ENCODE data around the gene ADM2.

Gene ADM2

GRCh38 chr22:50437511-50438304 is 43.6 kb upstream of the ADM2 start:
- Histone ChIP-seq H4K20me1 (ENCODE audit: insufficient read depth, low read length) (no peaks in the 10 kb centered on the region), H3K27me3 (replicated peaks; ENCODE audit: insufficient read depth, low read length) (no peaks in the 10 kb centered on the region), H3K9ac (ENCODE audit: low read length) (no peak overlapping the region), H3K27ac (ENCODE audit: low read length) (no peak overlapping the region), H3K9me3 (replicated peaks; ENCODE audit: insufficient read depth, low read length) (no peaks in the 10 kb centered on the region), H3K4me3 (ENCODE audit: low read length) (no peak overlapping the region), H3K4me1 (ENCODE audit: low read length) (no peaks in the 10 kb centered on the region), H3K79me2 (ENCODE audit: low read length) (no peaks in the 10 kb centered on the region), H3K4me2 (ENCODE audit: low read depth, low read length) (no peak overlapping the region), H2AFZ (ENCODE audit: low read length) (no peak overlapping the region), H3F3A (ENCODE audit: insufficient read depth, low read length) (no peaks in the 10 kb centered on the region), H3K9me2 (replicated peaks; ENCODE audit: insufficient read depth, low read length) (no peaks in the 10 kb centered on the region), H3K36me3 (replicated peaks; ENCODE audit: insufficient read depth, low read length) (no peaks in the 10 kb centered on the region)
- no peak for DNase-seq
- TF ChIP-seq EZH2 (optimal IDR thresholded peaks at IDR 0.05; ENCODE audit: low read depth, low read length) (no peak), CTCF (IDR thresholded peaks at IDR 0.05; ENCODE audit: low read length) (no peak)

DNA sequence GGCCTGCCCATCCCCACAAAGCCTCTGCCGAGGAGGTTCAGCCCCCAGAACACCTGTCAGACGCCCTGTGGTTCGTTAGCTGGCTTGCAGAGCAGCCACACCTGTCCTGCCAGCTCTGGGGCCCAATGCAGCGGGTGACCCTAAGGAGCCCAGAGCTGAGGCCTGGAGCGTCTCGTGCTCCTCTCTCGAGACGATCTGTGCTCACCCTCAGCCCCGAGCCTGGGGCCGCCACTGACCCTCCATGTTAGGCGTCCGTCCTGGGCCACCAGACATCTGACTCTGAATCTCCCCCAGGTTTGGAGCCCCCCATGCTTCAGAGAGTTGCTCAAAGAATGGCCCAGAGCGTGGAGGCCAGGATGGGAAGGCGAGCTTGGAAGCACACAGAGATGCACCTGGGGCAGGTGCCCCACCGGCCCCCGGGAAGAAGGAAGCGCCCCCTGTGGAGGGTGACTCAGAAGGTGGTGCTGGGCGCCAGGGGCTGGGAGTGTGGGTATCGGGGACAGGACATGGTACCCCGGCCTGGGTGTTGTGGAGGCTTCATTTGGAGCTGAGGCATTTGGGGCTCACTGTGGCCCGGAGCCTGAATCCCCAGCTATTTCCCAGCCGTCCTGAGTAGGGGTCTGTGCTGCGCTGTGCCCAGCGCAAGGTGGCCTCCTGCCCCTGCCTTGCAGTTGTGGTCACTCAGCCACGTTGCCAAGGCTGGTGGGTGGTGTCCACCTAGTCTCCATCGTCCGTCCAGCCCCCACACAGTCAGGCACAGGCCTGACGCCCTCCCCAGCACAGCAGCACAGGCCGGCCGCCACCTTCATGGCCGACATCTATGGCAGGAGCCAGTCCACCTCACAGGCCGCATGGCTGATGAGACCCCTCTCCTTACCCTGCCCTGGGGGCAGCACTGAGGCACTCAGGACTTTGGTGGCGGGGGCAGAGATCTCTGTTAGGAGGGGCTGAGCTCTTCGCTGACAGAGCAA is 42.8 kb upstream of the ADM2 start:
- Histone ChIP-seq H3K36me3 (replicated peaks; ENCODE audit: insufficient read depth, low read length) (no peaks in the 10 kb centered on the region), H3F3A (ENCODE audit: insufficient read depth, low read length) (no peaks in the 10 kb centered on the region), H3K79me2 (ENCODE audit: low read length) (no peaks in the 10 kb centered on the region), H2AFZ (ENCODE audit: low read length) (no peak overlapping the region), H4K20me1 (ENCODE audit: insufficient read depth, low read length) (no peaks in the 10 kb centered on the region), H3K9me2 (replicated peaks; ENCODE audit: insufficient read depth, low read length) (no peaks in the 10 kb centered on the region), H3K4me2 (ENCODE audit: low read depth, low read length) (no peak overlapping the region), H3K4me1 (ENCODE audit: low read length) (no peaks in the 10 kb centered on the region), H3K27ac (ENCODE audit: low read length) (no peak overlapping the region), H3K27me3 (replicated peaks; ENCODE audit: insufficient read depth, low read length) (no peaks in the 10 kb centered on the region), H3K9ac (ENCODE audit: low read length) (no peak overlapping the region), H3K4me3 (ENCODE audit: low read length) (no peak overlapping the region), H3K9me3 (replicated peaks; ENCODE audit: insufficient read depth, low read length) (no peaks in the 10 kb centered on the region)
- DNase-seq: no peak
- TF ChIP-seq EZH2phosphoT487 (IDR thresholded peaks at IDR 0.05; ENCODE audit: low read length): no peak
- no peak for TF ChIP-seq EZH2 (optimal IDR thresholded peaks at IDR 0.05; ENCODE audit: low read depth, low read length)
- no peak for TF ChIP-seq CTCF (IDR thresholded peaks at IDR 0.05; ENCODE audit: low read length)

DNA sequence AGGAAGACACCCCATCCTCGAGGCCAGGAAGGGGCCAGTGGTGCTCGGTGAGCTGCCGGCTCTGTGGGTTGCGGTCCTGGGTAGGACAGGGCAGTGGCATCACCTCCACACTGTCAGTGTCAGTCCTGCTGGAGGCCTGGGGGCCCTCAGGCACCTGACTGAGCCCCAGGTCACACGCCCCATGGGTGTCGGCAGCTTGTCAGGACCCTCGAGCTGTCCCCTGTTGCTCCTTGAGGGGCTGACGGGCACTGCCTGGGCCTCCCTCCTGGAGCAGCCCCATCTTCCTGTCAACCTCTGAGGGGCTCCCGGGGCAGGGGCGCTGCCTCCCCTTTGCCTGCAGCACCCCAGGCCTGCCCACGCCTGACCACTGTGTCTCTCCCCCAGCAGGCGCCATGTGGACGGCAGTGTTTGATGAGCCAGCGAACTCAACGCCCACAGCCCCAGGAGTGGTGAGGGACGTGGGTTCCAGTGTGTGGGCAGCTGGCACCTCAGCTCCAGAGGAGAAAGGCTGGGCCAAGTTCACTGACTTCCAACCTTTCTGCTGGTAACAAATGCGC is 42.0 kb upstream of the ADM2 start:
- Histone ChIP-seq H2AFZ (ENCODE audit: low read length) (no peak overlapping the region), H3K9ac (ENCODE audit: low read length) (no peak overlapping the region), H3K27ac (ENCODE audit: low read length) (no peak overlapping the region), H3K9me2 (replicated peaks; ENCODE audit: insufficient read depth, low read length) (no peaks in the 10 kb centered on the region), H3K79me2 (ENCODE audit: low read length) (no peaks in the 10 kb centered on the region), H3K4me3 (ENCODE audit: low read length) (no peak overlapping the region), H3K4me1 (ENCODE audit: low read length) (no peaks in the 10 kb centered on the region), H3K36me3 (replicated peaks; ENCODE audit: insufficient read depth, low read length) (no peaks in the 10 kb centered on the region), H3K4me2 (ENCODE audit: low read depth, low read length) (no peak overlapping the region), H3K9me3 (replicated peaks; ENCODE audit: insufficient read depth, low read length) (no peaks in the 10 kb centered on the region), H3F3A (ENCODE audit: insufficient read depth, low read length) (no peaks in the 10 kb centered on the region), H3K27me3 (replicated peaks; ENCODE audit: insufficient read depth, low read length) (no peaks in the 10 kb centered on the region), H4K20me1 (ENCODE audit: insufficient read depth, low read length) (no peaks in the 10 kb centered on the region)
- TF ChIP-seq EZH2phosphoT487 (IDR thresholded peaks at IDR 0.05; ENCODE audit: low read length) (no peak), CTCF (IDR thresholded peaks at IDR 0.05; ENCODE audit: low read length) (no peak), EZH2 (optimal IDR thresholded peaks at IDR 0.05; ENCODE audit: low read depth, low read length) (no peak)
- DNase-seq: no peak
